Measurements from ENCODE around the gene STUB1.

STUB1 gene

DNA sequence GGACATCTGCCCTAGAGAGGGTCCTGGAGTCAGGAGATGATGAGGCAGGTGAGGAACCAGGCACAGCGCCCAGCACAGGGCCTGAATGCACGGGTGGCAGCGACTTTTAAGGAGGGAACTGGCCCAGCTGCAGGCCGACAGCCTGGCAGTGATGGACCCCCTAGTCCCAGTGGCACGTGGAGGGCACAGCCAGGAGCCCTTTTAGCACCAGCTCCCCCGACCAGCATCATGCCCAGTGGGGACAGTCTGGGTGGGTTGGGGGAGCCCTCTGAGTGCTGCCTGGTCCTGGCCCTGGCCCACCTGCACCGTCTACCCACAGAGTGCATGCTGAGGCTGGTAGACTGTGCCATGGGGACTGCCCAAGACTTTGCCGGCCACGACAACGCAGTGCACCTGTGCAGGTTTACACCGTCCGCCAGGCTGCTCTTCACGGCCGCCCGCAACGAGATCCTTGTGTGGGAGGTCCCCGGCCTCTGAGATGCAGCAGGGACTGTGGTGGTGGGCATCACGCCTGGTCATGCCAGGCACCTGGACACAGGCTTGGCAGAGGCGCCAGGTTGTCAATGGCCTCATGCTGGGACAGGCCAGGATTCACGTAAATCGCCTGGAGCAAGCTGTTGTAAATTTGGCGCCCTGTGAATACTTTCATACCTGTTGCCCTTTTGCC, 13.0 kb upstream of the STUB1 start:
- TF ChIP-seq, protein P1, sequence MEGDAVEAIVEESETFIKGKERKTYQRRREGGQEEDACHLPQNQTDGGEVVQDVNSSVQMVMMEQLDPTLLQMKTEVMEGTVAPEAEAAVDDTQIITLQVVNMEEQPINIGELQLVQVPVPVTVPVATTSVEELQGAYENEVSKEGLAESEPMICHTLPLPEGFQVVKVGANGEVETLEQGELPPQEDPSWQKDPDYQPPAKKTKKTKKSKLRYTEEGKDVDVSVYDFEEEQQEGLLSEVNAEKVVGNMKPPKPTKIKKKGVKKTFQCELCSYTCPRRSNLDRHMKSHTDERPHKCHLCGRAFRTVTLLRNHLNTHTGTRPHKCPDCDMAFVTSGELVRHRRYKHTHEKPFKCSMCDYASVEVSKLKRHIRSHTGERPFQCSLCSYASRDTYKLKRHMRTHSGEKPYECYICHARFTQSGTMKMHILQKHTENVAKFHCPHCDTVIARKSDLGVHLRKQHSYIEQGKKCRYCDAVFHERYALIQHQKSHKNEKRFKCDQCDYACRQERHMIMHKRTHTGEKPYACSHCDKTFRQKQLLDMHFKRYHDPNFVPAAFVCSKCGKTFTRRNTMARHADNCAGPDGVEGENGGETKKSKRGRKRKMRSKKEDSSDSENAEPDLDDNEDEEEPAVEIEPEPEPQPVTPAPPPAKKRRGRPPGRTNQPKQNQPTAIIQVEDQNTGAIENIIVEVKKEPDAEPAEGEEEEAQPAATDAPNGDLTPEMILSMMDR (IDR thresholded peaks at IDR 0.05; ENCODE audit: unreplicated experiment in 3 of 3), result no peak
- Mint-ChIP-seq H3K4me1 (no peaks in the 10 kb centered on the region), H3K4me3 (peak overlapping the region; percentile 69 to 76 (median 74)), H3K27ac (peak overlapping the region; percentile 50 to 83 (median 77)), H3K9me3 (no peaks in the 10 kb centered on the region), H3K36me3 (ENCODE audit: low read depth) (peaks cover 3% of the 10 kb centered on the region), H3K27me3 (ENCODE audit: low read depth) (no peaks in the 10 kb centered on the region)

DNA sequence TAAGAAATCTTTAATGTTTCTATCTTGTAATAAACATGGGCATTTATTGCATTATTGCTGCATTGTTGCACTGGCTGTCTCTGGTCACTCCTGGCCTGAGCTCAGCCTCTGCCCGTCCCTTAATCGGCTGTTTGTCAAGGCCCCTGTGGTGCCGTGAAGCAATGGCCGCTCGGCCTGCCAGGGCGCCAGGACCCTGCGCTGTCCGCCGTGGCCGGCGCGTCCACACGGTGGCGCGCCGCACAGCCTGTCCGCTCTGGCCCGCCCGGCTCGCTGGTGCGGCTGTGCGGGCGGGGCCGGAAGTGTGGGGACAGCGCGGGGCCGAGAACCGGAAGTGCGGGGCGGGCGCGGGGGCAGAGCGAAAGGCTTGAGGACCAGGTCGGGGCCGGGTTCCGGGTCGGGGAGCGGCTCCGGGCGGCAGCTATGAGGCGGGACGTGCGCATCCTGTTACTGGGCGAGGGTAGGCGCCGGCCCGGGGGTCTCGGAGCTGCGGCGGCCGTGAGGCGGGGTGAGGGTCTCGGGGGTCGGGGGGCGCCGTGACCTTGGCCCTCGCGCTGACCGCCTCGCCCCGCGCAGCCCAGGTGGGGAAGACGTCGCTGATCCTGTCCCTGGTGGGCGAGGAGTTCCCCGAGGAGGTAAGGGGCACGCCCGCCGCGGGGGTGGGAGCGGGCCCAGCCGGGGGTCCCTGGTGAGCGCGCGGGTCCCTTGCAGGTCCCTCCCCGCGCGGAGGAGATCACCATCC, 12.3 kb upstream of the STUB1 start, which contains the start of gene RHOT2:
Gene RHOT2 (plus strand): TSS at position 353 of the 739 bp plus-strand sequence. CDS start 68 bp downstream, at position 421.
- Mint-ChIP-seq H3K4me1 (no peaks in the 10 kb centered on the region), H3K27ac (peak within 1 kb of the TSS; percentile 50 to 83 (median 77)), H3K36me3 (ENCODE audit: low read depth) (peaks cover 3% of the 10 kb centered on the region), H3K4me3 (peak within 1 kb of the TSS; percentile 82 to 85 (median 83)), H3K9me3 (no peaks in the 10 kb centered on the region), H3K27me3 (ENCODE audit: low read depth) (no peaks in the 10 kb centered on the region)
- TF ChIP-seq, protein P1 (IDR thresholded peaks at IDR 0.05; ENCODE audit: unreplicated experiment in 3 of 3), result peak; percentile 84 to 92 (median 92)

DNA sequence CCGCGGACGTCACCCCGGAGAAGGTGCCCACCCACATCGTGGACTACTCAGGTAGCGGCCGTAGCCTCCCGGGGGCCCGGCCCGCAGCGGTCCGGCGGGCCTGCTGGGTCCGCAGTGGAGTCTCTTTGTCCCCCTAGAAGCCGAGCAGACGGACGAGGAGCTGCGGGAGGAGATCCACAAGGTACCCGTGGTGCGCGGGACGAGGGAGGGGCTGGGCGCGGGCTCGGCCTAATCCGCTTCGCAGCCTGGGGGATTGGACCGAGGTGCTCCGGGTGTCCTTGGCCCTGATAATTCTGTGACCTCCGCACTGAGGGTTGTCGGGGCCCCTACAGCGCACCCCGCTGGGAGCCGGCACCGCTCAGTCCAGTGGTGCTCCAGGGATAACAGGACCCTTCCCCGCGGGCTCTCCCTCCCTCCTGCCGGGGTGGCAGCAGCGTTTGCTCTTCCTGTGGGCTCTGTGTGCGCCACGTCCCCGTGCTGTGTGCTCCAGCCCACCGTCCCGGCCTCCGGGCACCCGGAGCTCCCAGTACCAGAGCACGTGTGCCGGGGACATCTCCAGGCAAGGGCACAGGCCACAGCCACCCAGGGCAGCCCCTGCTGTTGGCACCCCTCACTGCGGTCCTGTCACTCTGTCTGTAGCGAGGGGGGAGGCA, 11.6 kb upstream of the STUB1 start:
- no peaks in the 10 kb centered on the region for H3K9me3 Mint-ChIP-seq
- H3K4me3 Mint-ChIP-seq, result peak overlapping the region; percentile 82 to 85 (median 83)
- H3K36me3 Mint-ChIP-seq (ENCODE audit: low read depth), result peaks cover 3% of the 10 kb centered on the region
- no peak overlapping the region for H3K27ac Mint-ChIP-seq
- no peaks in the 10 kb centered on the region for H3K27me3 Mint-ChIP-seq (ENCODE audit: low read depth)
- H3K4me1 Mint-ChIP-seq, result no peaks in the 10 kb centered on the region
- TF ChIP-seq, protein P1 (IDR thresholded peaks at IDR 0.05; ENCODE audit: unreplicated experiment in 3 of 3), result no peak

DNA sequence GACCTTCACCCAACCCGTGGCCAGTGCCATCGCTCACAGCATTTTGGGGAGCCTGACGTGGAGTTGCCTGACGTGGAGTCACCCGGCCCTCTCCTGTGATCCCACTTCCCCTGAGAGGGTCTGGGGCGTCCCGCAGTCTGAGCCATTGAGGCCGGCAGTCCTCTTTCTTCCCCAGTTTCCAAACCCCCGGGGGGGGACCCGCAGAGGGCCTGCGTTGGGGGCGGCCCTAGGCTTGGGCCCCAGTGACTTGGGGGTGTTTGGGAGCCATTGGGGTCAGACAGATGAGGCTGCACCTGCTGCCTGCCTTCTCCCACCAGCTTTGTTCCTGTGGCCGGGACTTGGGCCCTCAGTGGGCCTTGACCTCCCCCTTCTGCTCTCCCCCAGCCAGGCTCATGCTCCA, 10.5 kb upstream of the STUB1 start:
- no peaks in the 10 kb centered on the region for H3K9me3 Mint-ChIP-seq
- peaks cover 3% of the 10 kb centered on the region for H3K36me3 Mint-ChIP-seq (ENCODE audit: low read depth)
- no peak overlapping the region for H3K27ac Mint-ChIP-seq
- H3K27me3 Mint-ChIP-seq (ENCODE audit: low read depth), result no peaks in the 10 kb centered on the region
- H3K4me1 Mint-ChIP-seq, result no peaks in the 10 kb centered on the region
- peak overlapping the region; percentile 82 to 85 (median 83) for H3K4me3 Mint-ChIP-seq
- TF ChIP-seq, protein P1 (IDR thresholded peaks at IDR 0.05; ENCODE audit: unreplicated experiment in 3 of 3), result no peak

DNA sequence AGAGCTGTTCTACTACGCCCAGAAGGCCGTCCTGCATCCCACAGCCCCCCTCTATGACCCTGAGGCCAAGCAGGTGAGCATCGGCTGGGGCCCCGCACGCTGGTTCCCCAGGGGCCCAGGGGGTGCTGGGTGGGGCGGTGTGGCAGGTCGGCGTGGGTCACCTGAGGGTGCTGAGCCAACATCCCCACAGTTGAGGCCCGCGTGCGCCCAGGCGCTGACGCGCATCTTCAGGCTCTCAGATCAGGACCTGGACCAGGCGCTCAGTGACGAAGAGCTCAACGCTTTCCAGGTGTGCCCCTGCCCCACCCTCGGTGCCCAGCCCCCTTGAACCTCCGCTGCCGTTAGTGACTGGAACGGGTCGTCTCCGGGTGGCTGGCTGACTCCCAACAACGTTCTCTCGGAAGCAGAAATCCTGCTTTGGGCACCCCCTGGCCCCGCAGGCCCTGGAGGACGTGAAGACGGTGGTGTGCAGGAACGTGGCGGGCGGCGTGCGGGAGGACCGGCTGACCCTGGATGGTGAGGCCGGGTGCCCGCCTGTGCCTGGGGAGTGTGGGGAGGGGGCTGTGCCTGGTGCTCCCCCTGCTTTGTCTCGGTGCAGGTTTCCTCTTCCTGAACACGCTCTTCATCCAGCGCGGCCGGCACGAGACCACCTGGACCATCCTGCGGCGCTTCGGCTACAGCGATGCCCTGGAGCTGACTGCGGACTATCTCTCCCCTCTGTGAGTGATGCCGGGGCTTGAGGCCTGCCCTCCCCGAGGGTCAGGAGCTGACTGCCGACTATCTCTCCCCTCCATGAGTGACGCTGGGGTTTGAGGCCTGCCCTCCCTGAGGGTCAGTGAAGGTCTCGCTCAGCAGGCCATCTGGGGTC, 9.5 kb upstream of the STUB1 start:
- peak overlapping the region; percentile 75 to 82 (median 82) for H3K4me3 Mint-ChIP-seq
- H3K36me3 Mint-ChIP-seq (ENCODE audit: low read depth), result peaks cover 3% of the 10 kb centered on the region
- peaks cover 6% of the 10 kb centered on the region for H3K27me3 Mint-ChIP-seq (ENCODE audit: low read depth)
- H3K4me1 Mint-ChIP-seq, result no peaks in the 10 kb centered on the region
- H3K27ac Mint-ChIP-seq, result no peak overlapping the region
- no peaks in the 10 kb centered on the region for H3K9me3 Mint-ChIP-seq
- TF ChIP-seq, protein P1 (IDR thresholded peaks at IDR 0.05; ENCODE audit: unreplicated experiment in 3 of 3), result no peak
